Activated CD8-positive, alpha-beta memory T cell treated with anti-CD3 and anti-CD28 coated beads for 4 hours (primary cell): ENCODE data around the gene PCSK9.
"Not testable (repeated sequence)": the region's sequence is repeated elsewhere in the genome, so short reads cannot be mapped to it uniquely, and the experiment has no call there.

Source experiments
- DNase-seq, 2 donors: peaks; one replicate each; pipeline ENCODE4 v3.0.0-alpha.2; 2020; ENCODE audit warnings: low read depth in 2 of 2

The PCSK9 gene

GRCh38 chr1:55010194-55010886 lies 29.0 kb upstream of the PCSK9 start:
- no peak for DNase-seq

- DNase-seq, result no peak
These were observed 28.5 kb upstream of the PCSK9 start for GRCh38 chr1:55010887-55011217.

- DNase-seq, result no peak
These were observed 26.7 kb upstream of the PCSK9 start for GRCh38 chr1:55012661-55013060.

- DNase-seq, result no peak
These were observed 24.2 kb upstream of the PCSK9 start for GRCh38 chr1:55015123-55015522.

GRCh38 chr1:55015731-55016620 lies 23.4 kb upstream of the PCSK9 start:
- DNase-seq, result no peak

GRCh38 chr1:55018395-55018794 lies 21.0 kb upstream of the PCSK9 start:
- DNase-seq, result no peak

GRCh38 chr1:55021942-55022546 lies 17.3 kb upstream of the PCSK9 start:
- DNase-seq, result peak; percentile 14 to 19

GRCh38 chr1:55024163-55024562 lies 15.2 kb upstream of the PCSK9 start:
- not testable (repeated sequence) for DNase-seq

GRCh38 chr1:55026682-55027081 lies 12.7 kb upstream of the PCSK9 start:
- not testable (repeated sequence) for DNase-seq

GRCh38 chr1:55031098-55031497 lies 8.2 kb upstream of the PCSK9 start:
- not testable (repeated sequence) for DNase-seq

GRCh38 chr1:55033265-55033614 lies 6.1 kb upstream of the PCSK9 start:
- no peak for DNase-seq

GRCh38 chr1:55034476-55035133 lies 4.7 kb upstream of the PCSK9 start:
- DNase-seq, result no peak

- no peak for DNase-seq
These were observed 3.4 kb upstream of the PCSK9 start for GRCh38 chr1:55035904-55036303.

- DNase-seq, result no peak
These were observed 1.4 kb upstream of the PCSK9 start for GRCh38 chr1:55037733-55038551.

GRCh38 chr1:55038552-55038838 lies 853 bp upstream of the PCSK9 start:
- DNase-seq, result no peak

- no peak for DNase-seq
These were observed 390 bp upstream of the PCSK9 start for GRCh38 chr1:55038974-55039341.

- DNase-seq, result no peak
These were observed 960 bp downstream of the PCSK9 start for GRCh38 chr1:55040083-55040932.

GRCh38 chr1:55040933-55041494 lies 1.7 kb downstream of the PCSK9 start:
- DNase-seq, result no peak

GRCh38 chr1:55041613-55042012 lies 2.3 kb downstream of the PCSK9 start:
- DNase-seq, result no peak

- DNase-seq, result no peak
These were observed 3.7 kb downstream of the PCSK9 start for GRCh38 chr1:55043011-55043410.

- DNase-seq, result no peak
These were observed 4.4 kb downstream of the PCSK9 start for GRCh38 chr1:55043726-55044125.
